GM18867 (cell line): ENCODE measurements around the gene FAM76B.

Experiments used
- ATAC-seq: cut with Tn5 transposase; IDR thresholded peaks from one replicate; pipeline ENCODE4 v1.9.1; 2021; ENCODE audit warnings: mild to moderate bottlenecking, moderate library complexity; ENCODE audit not compliant: unreplicated experiment

Gene FAM76B

DNA sequence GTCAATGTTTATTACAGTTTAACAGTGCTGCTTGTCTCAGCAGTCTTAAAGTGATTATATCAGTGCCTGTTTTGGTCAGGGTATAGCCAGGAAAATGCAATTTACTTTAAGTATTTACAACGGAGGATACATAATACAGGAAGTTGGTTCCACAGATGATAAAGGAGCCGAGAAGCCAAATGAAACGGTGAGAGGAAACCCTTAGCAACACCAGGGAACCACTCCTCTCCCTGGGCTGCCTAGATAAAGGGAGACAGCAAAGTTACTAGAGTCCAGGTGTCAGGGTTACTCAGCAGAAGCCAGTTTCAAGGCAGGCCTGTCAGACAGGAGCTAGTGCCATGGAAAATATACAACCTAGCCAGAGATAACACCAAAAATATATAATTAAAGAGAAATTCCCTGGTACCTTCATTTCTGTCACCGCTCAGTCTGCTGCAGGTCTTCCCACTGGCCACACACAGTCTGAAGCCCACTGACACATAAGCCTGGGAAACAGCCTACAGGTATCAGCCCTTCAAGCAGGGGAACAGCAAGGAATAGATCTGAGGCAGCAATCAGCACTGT is 55.5 kb downstream of the FAM76B start:
- ATAC-seq = no peak

DNA sequence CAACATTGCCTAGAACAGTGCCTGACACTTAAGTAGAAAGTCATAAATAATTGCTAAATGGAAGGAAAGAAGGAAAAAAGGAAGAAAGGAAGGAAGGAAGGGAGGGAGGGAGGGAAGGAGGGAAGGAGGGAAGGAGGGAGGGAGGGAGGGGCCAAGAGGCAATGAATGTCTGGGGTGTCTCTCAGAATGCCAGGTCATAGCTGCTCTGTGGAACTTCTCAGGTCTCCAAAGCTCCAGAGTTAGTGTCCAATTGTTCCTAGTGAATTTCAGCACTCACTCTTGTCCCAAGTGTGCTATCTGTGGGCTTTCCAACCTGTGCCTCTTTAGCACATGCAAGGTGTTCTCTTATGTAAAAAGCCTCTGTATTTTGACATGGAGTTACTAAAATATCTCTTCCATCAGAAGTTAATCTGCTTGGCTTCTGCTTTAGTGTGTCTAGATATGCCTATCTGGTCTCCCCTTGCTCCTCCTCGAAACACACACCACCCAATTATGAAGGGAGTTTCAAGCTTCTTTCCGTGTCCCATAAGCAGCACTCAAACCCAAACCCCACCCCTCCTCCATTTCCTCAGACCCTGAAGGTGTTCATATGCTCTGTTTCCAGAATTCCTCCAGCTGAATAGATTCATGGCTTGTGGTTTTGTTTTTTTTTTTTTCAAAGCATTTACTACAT is 56.5 kb downstream of the FAM76B start:
- ATAC-seq = no peak

DNA sequence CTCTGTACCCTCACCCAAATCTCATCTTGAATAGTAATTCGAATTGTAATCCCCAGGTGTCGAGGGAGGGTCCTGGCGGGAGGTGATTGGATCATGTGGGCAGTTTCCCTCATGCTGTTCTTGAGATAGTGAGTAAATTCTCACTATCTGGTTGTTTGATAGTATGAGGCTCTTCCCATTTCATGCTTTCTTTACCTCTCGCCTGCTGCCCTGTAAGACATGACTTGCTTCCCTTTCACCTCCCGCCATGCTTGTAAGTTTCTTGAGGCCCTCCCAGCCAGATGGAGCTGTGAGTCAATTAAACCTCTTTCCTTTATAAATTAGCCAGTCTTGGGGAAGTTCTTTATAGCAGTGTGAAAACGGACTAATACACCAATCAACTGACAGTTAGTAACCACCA is 60.1 kb downstream of the FAM76B start:
- no peak for ATAC-seq

DNA sequence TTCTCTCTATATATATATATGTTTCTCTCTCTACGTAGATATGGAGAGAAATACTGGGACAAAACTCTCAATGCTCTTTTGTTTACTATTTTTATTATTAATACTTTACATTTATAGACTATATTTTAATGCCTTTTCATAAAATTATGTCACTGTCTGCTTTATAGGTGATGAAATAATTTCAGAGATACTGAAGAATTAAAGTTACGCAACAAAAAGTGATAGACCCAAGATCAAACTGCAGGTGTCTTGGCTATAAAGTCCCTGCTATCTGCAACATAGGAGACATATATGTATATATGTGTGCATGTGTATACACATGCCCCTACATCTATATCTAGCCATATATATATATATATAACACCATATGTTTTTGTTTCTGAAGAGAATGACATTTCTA is 60.8 kb downstream of the FAM76B start:
- no peak for ATAC-seq

DNA sequence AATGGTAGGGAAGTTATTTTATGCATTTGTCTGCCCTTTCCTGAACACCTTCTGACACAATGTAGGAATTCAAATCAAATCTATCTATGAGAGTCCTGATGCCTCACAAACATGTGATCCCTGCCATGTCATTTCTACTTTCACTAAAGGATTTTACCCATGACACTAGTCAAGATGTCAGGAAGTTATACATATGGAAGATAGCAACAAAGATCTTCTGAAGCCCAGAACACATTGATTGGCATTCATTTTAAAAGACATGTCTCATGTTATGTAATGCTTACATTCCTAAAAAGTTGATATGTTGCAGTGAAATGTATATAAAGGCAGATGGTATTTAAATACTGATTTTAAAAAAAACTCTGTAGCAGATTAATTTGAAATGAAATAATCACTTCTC is 61.5 kb downstream of the FAM76B start:
- no peak for ATAC-seq

DNA sequence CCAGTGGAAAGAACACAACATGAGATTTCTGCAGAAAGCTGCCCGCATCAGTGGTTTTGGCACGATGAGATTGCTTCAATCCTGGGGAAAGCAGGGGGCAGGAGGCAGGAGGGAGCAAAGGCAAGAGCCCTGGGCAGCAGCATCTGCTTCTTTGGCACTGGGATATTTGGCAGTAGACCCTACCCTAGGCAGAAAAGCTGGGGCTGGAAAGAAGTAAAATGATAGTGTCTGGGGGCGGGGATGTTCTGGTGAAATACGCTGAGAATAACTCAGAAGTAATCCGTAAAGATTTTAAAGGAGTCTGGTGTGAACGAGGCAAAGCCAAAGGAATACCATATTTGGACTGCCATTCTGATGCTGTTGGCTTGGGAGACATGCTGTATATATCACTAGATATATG is 62.0 kb downstream of the FAM76B start:
- ATAC-seq = no peak

DNA sequence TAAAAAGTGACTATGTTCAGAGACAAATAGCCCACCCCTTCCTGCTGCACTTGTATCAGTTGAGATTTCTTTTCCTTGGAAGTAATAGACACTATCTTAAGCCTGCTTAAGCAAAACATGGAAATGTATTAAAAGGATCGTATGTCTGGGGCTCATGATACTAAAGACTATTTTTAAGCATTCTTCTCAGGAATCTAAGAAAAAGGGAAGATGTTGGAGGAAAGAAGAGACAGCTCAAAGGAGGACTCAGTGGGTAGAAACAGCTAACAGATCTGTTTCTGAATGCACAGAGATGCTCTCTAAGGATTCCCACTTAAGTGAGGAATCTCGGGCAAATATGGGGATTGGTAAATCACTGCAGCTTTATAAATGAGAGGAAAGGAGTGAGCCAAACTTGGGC is 62.5 kb downstream of the FAM76B start:
- ATAC-seq = no peak

DNA sequence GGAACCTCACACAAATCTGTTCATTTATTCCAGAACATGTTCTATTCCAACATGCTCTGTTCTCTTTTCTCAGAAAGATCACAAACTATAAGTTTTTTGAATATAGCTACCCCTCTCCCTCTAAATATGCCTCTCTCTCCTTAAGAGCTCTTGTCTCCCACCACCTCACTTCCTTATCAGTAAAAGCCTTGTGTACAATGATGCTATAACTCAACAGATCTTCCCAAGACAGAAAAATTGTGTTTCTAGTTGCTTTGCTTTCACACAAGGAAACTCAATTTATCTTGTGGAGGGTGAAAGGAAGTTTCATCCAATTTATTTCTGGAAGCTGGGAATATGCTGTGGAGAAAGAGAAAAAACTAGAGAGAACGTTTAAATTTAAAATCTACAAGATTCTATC is 64.4 kb downstream of the FAM76B start:
- ATAC-seq = no peak

DNA sequence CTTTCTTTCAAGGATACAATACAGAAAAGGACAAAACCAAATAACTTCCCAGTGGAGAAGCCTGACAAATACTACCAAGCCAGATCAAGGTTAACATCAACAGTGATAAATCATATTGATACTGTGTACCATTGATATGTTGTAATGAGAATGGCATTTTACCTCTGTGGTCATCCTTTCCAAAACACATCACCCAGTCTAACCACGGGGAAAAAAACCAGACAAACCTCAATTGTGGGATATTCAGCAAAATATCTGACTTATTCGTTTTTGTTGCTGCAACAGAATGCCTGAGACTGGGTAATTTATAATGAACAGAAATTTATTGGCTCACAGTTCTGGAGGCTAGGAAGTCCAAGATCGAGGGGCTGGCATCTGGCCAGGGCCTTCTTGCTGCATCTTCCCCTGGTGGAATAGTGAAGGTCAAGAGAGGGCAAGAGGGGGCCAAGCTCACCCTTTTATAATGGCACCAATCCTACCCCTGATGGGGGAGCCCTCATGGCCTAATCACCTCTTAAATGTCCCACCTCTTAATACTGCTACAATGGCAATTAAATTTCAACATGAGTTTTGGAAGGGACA is 66.1 kb downstream of the FAM76B start:
- ATAC-seq = no peak

DNA sequence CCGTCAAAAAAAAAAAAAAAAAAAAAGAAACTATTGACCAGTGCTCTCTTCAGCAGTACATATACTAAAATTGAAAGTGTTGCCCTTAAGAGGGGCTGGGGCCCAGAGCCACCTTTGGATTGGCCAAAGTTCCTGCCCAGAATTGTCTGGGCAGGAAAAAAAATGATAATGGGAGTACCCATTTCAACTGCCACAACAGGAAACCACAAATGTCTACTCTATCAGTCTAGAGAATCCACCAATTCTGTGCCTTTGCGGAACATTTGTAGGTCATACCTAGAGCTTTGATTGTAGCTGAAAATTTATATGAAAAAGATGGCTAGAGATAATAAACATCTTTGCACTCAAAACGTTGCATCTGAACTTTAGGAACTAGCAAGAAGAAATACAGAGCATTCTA is 69.4 kb downstream of the FAM76B start:
- no peak for ATAC-seq
